Upper lobe of left lung (tissue), 4 donors: Measurements from ENCODE around the gene NKD2.

ENCODE experiments used
- CTCF ChIP-seq, 6 experiments: fragments of 450-650 bp in 4 of 6; fragments of 200-600 bp in 2 of 6; sonication (generic) in 2 of 6; IDR thresholded peaks; one replicate each; pipeline ENCODE4 v1.5.1; 2016 to 2019; ENCODE audit warnings: antibody characterized with exemption in 6 of 6
- POLR2A ChIP-seq, 4 donors: fragments of 450-650 bp; IDR thresholded peaks; one replicate each; pipeline ENCODE4 v1.5.1; 2016 to 2017; ENCODE audit warnings: antibody characterized with exemption in 4 of 4, mild to moderate bottlenecking in 2 of 4

DNA sequence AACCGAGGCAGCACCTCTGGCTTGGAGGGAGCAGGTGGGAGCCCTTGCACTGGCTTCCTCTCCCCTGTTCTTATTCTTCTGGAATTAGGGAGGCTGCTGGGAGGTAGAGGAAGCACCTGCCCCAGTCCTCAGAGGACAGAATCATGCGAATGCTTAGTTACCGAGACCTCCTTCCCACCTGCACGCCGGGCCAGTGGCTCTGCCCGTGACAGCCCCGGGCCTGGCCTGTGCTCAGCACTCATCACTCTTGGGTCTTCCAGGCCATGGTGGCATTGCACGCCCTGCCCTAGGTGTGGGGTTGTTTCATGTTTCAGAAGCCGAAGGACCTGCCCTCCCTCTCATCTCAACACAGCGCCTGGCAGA, 45.3 kb upstream of the NKD2 start:
- TF ChIP-seq CTCF (IDR thresholded peaks at IDR 0.05) (no peak), POLR2A (IDR thresholded peaks at IDR 0.05) (no peak)
